Bronchial epithelial cell (primary cell): ENCODE measurements around the gene AMOT. TPM values are rescaled to one million over a fixed set of nuclear protein-coding genes. Genes with fewer than 3 reads are reported as not detected.

Experiments
- DNase-seq: peaks from one replicate; pipeline ENCODE4 v3.0.0-alpha.2; 2010; ENCODE audit warnings: low read depth
- FAIRE-seq: peaks from 2 replicates; lab custom pipeline; 2011; peaks lifted over from hg19 to GRCh38; lab: Jason Lieb, UNC
- H3K27me3 ChIP-seq: 2 replicates; pipeline ENCODE4 v1.5.1; 2011; ENCODE audit warnings: low read length; ENCODE audit not compliant: control insufficient read depth, insufficient read depth
- H3K36me3 ChIP-seq: 2 replicates; pipeline ENCODE4 v1.5.1; 2011; ENCODE audit warnings: low read length; ENCODE audit not compliant: control insufficient read depth, insufficient read depth
- H3K4me3 ChIP-seq: 2 replicates; pipeline ENCODE4 v1.5.1; 2011; ENCODE audit warnings: mild to moderate bottlenecking, low read depth, low read length, control low read depth
- total RNA-seq: library from RNA; depleted of rRNA; stranded (reverse); fragments of >200 nt; gene quantifications from 2 replicates; pipeline ENCODE4 v1.2.1, GENCODE V29; 2014
- TF ChIP-seq, protein P1 (sequence below): IDR thresholded peaks from 2 replicates; pipeline ENCODE4 v1.5.1; 2011; ENCODE audit warnings: mild to moderate bottlenecking, moderate library complexity, low read length, control low read depth, inconsistent platforms; ENCODE audit not compliant: insufficient read depth, severe bottlenecking

The AMOT gene
- total RNA-seq, 1 donor from 2014 or later, result under 0.01 TPM

DNA sequence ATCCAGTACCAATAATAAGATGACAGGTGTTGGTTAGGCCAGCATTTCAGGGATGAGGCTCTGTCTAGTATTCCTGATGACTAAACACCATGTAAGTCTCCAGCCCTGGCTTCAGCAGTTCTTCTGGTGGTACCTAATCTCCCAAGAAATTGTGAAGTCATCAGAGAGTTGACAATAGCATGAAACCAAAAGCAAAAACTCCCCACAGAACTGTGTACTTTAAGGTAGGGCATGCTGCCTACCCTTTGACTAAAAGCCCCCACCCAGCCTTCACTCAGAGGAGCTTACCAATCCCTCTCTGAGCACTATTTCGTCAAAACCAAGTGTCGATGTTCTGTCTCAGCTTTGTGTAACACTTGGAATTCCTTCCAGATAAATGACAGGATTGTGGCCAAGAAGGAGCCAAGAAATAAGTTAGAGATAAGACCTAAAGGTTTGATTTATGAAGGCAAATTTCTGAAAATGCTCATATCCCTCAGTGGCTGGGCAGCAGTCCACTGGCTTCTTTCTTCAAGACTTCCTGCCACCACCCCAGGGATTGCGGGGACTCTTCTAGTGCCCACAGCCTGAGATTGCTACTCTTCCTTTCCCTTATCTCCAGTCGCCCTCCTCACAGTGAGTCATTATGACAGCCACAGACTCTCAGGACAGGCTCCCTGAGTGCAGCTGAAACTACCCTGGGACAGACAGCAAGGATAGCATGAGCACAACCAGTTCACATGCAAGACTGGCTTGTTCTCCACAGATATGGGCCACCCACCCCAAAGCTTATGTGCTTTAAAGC lies 93.6 kb downstream of the AMOT start:
- no peak overlapping the region for H3K4me3 ChIP-seq
- no peaks in the 10 kb centered on the region for H3K27me3 ChIP-seq
- DNase-seq, result no peak
- FAIRE-seq, result no peak
- no peaks in the 10 kb centered on the region for H3K36me3 ChIP-seq
- TF ChIP-seq, protein P1, sequence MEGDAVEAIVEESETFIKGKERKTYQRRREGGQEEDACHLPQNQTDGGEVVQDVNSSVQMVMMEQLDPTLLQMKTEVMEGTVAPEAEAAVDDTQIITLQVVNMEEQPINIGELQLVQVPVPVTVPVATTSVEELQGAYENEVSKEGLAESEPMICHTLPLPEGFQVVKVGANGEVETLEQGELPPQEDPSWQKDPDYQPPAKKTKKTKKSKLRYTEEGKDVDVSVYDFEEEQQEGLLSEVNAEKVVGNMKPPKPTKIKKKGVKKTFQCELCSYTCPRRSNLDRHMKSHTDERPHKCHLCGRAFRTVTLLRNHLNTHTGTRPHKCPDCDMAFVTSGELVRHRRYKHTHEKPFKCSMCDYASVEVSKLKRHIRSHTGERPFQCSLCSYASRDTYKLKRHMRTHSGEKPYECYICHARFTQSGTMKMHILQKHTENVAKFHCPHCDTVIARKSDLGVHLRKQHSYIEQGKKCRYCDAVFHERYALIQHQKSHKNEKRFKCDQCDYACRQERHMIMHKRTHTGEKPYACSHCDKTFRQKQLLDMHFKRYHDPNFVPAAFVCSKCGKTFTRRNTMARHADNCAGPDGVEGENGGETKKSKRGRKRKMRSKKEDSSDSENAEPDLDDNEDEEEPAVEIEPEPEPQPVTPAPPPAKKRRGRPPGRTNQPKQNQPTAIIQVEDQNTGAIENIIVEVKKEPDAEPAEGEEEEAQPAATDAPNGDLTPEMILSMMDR, result no peak

DNA sequence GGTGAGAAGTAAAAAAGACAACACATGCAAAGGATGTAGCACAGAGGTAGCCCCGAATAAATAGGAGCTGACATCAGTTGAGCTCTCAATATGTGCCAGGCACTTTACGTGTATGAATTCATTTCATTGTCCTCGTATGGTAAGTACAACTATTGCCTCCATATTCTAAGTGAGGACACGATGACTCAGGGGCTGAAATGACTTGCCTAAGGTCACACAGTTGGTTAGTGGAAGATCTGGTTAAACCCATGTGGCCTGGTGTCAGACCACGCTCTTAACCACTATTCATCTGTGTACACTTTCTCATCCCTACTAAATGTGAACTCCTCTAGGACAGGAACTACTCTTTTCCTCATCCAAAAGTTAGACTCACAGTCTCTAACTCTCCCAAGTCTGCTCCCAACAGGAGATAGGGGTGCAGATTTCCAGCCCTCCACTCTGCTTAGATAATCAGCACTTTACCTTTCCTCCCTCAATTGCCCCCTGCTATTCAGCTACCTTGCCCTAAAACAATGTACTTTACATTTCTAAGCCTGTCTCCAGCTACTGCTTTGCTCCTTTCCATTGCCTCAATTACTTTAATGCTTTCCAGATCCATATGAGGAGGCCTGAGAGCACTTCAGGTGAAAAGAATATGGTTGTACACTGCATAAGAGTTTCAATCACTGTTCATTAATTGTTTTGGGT lies 102.1 kb downstream of the AMOT start:
- Histone ChIP-seq H3K4me3 (no peak overlapping the region), H3K27me3 (no peaks in the 10 kb centered on the region), H3K36me3 (no peaks in the 10 kb centered on the region)
- DNase-seq (no peak), FAIRE-seq (no peak)
- TF ChIP-seq, protein P1, result no peak

- TF ChIP-seq, protein P1, result no peak
- Histone ChIP-seq H3K36me3 (no peaks in the 10 kb centered on the region), H3K27me3 (no peaks in the 10 kb centered on the region), H3K4me3 (no peak overlapping the region)
- FAIRE-seq (no peak), DNase-seq (no peak)
Observed at GRCh38 chrX:112736310-112736709, 104.3 kb downstream of the AMOT start.

DNA sequence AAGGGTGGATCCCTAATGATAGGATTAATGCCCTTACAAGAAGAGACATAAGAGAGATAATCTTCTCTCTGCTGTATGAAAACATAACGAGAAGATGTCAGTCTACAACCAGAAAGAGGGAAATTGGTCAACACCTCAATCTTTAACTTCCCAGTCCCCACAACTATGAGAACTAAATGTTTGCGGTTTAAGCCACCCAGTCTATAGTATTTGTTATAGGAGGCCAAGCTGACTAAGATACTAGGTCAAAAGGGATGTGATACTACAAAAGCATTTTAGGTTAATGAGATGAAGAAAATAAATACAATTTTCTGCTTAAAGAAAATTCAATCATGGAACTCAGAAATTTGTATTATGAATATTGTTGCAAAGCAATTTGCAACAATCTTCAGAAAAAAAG lies 105.5 kb downstream of the AMOT start:
- no peaks in the 10 kb centered on the region for H3K27me3 ChIP-seq
- TF ChIP-seq, protein P1, result no peak
- H3K4me3 ChIP-seq, result no peak overlapping the region
- FAIRE-seq (no peak), DNase-seq (no peak)
- H3K36me3 ChIP-seq, result no peaks in the 10 kb centered on the region

DNA sequence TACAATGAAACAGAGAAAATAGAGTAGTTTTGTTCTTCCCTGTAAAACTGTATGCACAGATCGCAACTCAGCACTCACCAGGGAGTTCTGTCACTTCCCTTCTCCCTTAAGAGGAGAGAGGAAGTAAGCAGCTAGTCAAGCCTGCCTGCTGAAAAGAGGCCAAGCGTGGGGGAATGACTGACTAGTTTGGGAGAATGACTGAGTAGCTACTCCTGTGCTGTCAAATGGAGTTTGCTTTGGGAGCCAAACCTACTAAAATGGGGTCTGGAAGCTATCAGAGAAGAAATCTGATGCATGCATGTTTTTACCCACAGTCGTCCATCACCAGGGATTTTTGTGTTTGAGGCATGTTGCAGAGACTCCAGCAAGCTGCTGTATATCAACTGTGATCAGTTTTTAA lies 106.3 kb downstream of the AMOT start:
- FAIRE-seq, result no peak
- H3K4me3 ChIP-seq, result no peak overlapping the region
- no peaks in the 10 kb centered on the region for H3K36me3 ChIP-seq
- DNase-seq, result no peak
- H3K27me3 ChIP-seq, result no peaks in the 10 kb centered on the region
- TF ChIP-seq, protein P1, result no peak
